Aorta (tissue), 5 donors: ENCODE results near the gene TOP3A. TPM values are rescaled to one million over a fixed set of nuclear protein-coding genes. Genes with fewer than 3 reads are reported as not detected.

ENCODE experiments used
- ATAC-seq: fragments of 200-7000 bp; cut with Tn5 transposase; one replicate; pipeline ENCODE4 v1.9.1; 2022; ENCODE audit warnings: moderate library complexity; ENCODE audit not compliant: low FRiP score
- DNase-seq, 2 donors: peaks; one replicate each; pipeline ENCODE4 v3.0.0-alpha.2; 2020
- H3K27ac ChIP-seq, 2 donors: one replicate each; pipeline ENCODE4 v1.5.1; 2013; ENCODE audit warnings: low read length in 2 of 2, mild to moderate bottlenecking in 2 of 2, moderate library complexity in 2 of 2, control low read depth in 1 of 2, inconsistent platforms in 1 of 2, low read depth in 1 of 2
- H3K27me3 ChIP-seq, 2 donors: one replicate each; pipeline ENCODE4 v1.6.1; 2013; ENCODE audit warnings: control low read depth in 1 of 2, low read length in 1 of 2, mild to moderate bottlenecking in 1 of 2, moderate library complexity in 1 of 2; ENCODE audit not compliant: insufficient read depth in 2 of 2, control insufficient read depth in 1 of 2
- H3K36me3 ChIP-seq, 2 donors: one replicate each; pipeline ENCODE4 v1.6.1; 2013; ENCODE audit warnings: control low read depth in 1 of 2, low read length in 1 of 2, mild to moderate bottlenecking in 1 of 2; ENCODE audit not compliant: insufficient read depth in 2 of 2, control insufficient read depth in 1 of 2
- H3K4me1 ChIP-seq, 2 donors: one replicate each; pipeline ENCODE4 v1.6.1; 2013; ENCODE audit warnings: low read length in 2 of 2, control low read depth in 1 of 2, mild to moderate bottlenecking in 1 of 2, moderate library complexity in 1 of 2; ENCODE audit not compliant: insufficient read depth in 2 of 2, control insufficient read depth in 1 of 2
- H3K4me3 ChIP-seq, 2 donors: one replicate each; pipeline ENCODE4 v1.5.1; 2013; ENCODE audit warnings: low read length in 2 of 2, control low read depth in 1 of 2, mild to moderate bottlenecking in 1 of 2
- H3K9me3 ChIP-seq: one replicate; pipeline ENCODE4 v1.6.1; 2013; ENCODE audit warnings: mild to moderate bottlenecking, low read length; ENCODE audit not compliant: control insufficient read depth
- WGBS, 2 donors: extraction: QIAGEN DNeasy Blood & Tissue Kit; methylation state at CpG; one replicate each; pipeline ENCODE4 v1.1.7; 2013; 5-methylcytosine and 5-hydroxymethylcytosine counted together
- intact Hi-C, 2 donors: fragments of 100-400 bp; cut with DNase I; formaldehyde crosslinking; loops; one replicate each; pipeline versions ENCODE4 v1.14.2 to v1.15.0; 2022
- long read RNA-seq, 2 donors: library from polyadenylated mRNA; unstranded; transcript quantifications; one replicate each; pipeline ENCODE4 v2.0.0, GENCODE V29; 2020 to 2021
- polyA plus RNA-seq, 2 donors: library from polyadenylated mRNA; stranded (reverse); fragments of 200-250 nt; gene quantifications; one replicate each; pipeline ENCODE4 v1.2.3, GENCODE V29; 2013
- total RNA-seq, 2 donors: library from RNA; stranded (reverse); fragmentation: NEBNext Ultra II Directional; extraction: Animal tissue kit (Norgen Biotek cat#: 25700); gene quantifications; one replicate each; pipeline ENCODE4 v1.2.1, GENCODE V29; 2021
- donor health status: healthy with polysubstance abuse.
- donor health status: Bipolar disorder and iron deficiency.
- donor health status: DM: no; HTN: no; CAD: no.
- donor health status: DM: no; HTN: no; CAD: no.
- donor health status: DM: yes; HTN: yes; CAD: no.

The TOP3A gene
- 10 to 100 TPM; 27.8 to 37.8 TPM for total RNA-seq
- 10 to 100 TPM in 1 of 2 donors, 1 to 10 TPM in 1; 2.9 to 20.8 TPM for polyA plus RNA-seq
- long read RNA-seq, donor 1, full-length matches to known transcripts = 4 of 23 reads
- long read RNA-seq, donor 1, partial matches to known transcripts = 15 of 23 reads
- long read RNA-seq, donor 1, other reads (novel, unspliced or antisense) = 4 of 23 reads
- long read RNA-seq, donor 2, full-length matches to known transcripts = 2 of 14 reads
- long read RNA-seq, donor 2, partial matches to known transcripts = 7 of 14 reads
- long read RNA-seq, donor 2, other reads (novel, unspliced or antisense) = 5 of 14 reads

- Histone ChIP-seq H3K9me3 (no peaks in the 10 kb centered on the region), H3K36me3 (no peaks in the 10 kb centered on the region), H3K27ac (peak within 1 kb of the TSS; percentile 12 to 71), H3K4me1 (no peaks in the 10 kb centered on the region), H3K27me3 (no peaks in the 10 kb centered on the region), H3K4me3 (peak within 1 kb of the TSS; percentile 51 to 72)
- ATAC-seq = peak; percentile 99
- DNase-seq = peak; percentile 99
- 0 to 1% methylated on average over 75 to 78 of the region's 78 CpGs for WGBS, 2 donors
- intact Hi-C loops = loop anchor here (2.0 to 5.0 kb wide), 2 partner anchors 54 to 58 kb away; partner anchors contain the start of genes FLII (in 1 of the 2) and MIEF2 (in 1 of the 2)
Measured at GRCh38 chr17:18314731-18315561, at the start of gene TOP3A, which contains the start of gene SMCR8. TSS of gene TOP3A (minus strand) at chr17:18314994. CDS start at chr17:18314778, 216 bp downstream. TSS of gene SMCR8 (plus strand) at chr17:18315293. CDS start at chr17:18315790, 497 bp downstream.

- DNase-seq (no peak), ATAC-seq (no peak)
- Histone ChIP-seq H3K27me3 (no peaks in the 10 kb centered on the region), H3K27ac (no peak overlapping the region), H3K9me3 (no peaks in the 10 kb centered on the region), H3K4me1 (no peaks in the 10 kb centered on the region), H3K36me3 (no peaks in the 10 kb centered on the region), H3K4me3 (no peak overlapping the region)
- intact Hi-C loops = no loop called here
- WGBS, 2 donors = 88 to 92% methylated on average over 6 of the region's 6 CpGs
Measured at GRCh38 chr17:18364166-18364565, 49.4 kb upstream of the TOP3A start.

GRCh38 chr17:18363101-18364049 is 48.6 kb upstream of the TOP3A start, which contains the start of gene SHMT1:
TSS of gene SHMT1 (minus strand) at chr17:18363550. CDS start at chr17:18355981, 7,569 bp downstream.
- ATAC-seq (peak; percentile 100), DNase-seq (peak; percentile 95 to 97)
- H3K4me3 ChIP-seq = peak within 1 kb of the TSS; percentile 43 to 70
- H3K4me1 ChIP-seq = no peaks in the 10 kb centered on the region
- intact Hi-C loops = no loop called here
- no peaks in the 10 kb centered on the region for H3K27me3 ChIP-seq
- peak within 1 kb of the TSS in 1 of 2 donors; percentile 41 for H3K27ac ChIP-seq
- no peaks in the 10 kb centered on the region for H3K36me3 ChIP-seq
- 0 to 1% methylated on average over 59 to 76 of the region's 76 CpGs for WGBS, 2 donors
- no peaks in the 10 kb centered on the region for H3K9me3 ChIP-seq

GRCh38 chr17:18362698-18363100 is 47.9 kb upstream of the TOP3A start:
- Histone ChIP-seq H3K36me3 (no peaks in the 10 kb centered on the region), H3K4me1 (no peaks in the 10 kb centered on the region), H3K27ac (peak overlapping the region in 1 of 2 donors; percentile 6), H3K9me3 (no peaks in the 10 kb centered on the region), H3K27me3 (no peaks in the 10 kb centered on the region), H3K4me3 (peak overlapping the region; percentile 43 to 70)
- 10 to 11% methylated on average over 14 of the region's 14 CpGs for WGBS, 2 donors
- ATAC-seq = peak; percentile 2
- DNase-seq = peak in 1 of 2 donors; percentile 78
- intact Hi-C loops = no loop called here

GRCh38 chr17:18361837-18362697 is 47.3 kb upstream of the TOP3A start:
- 73 to 76% methylated on average over 15 of the region's 15 CpGs for WGBS, 2 donors
- ATAC-seq (no peak), DNase-seq (no peak)
- intact Hi-C loops = no loop called here
- no peaks in the 10 kb centered on the region for H3K27me3 ChIP-seq
- no peaks in the 10 kb centered on the region for H3K9me3 ChIP-seq
- peak overlapping the region in 1 of 2 donors; percentile 6 for H3K27ac ChIP-seq
- no peaks in the 10 kb centered on the region for H3K4me1 ChIP-seq
- H3K4me3 ChIP-seq = no peak overlapping the region
- H3K36me3 ChIP-seq = no peaks in the 10 kb centered on the region

GRCh38 chr17:18360518-18360917 is 45.7 kb upstream of the TOP3A start:
- H3K27ac ChIP-seq = no peak overlapping the region
- ATAC-seq = no peak
- WGBS, 2 donors = 92 to 93% methylated on average over 8 of the region's 8 CpGs

GRCh38 chr17:18356624-18357023 is 41.8 kb upstream of the TOP3A start:
- Histone ChIP-seq H3K9me3 (no peaks in the 10 kb centered on the region), H3K4me3 (no peak overlapping the region), H3K27ac (no peak overlapping the region), H3K36me3 (no peaks in the 10 kb centered on the region), H3K27me3 (no peaks in the 10 kb centered on the region), H3K4me1 (no peaks in the 10 kb centered on the region)
- intact Hi-C loops = no loop called here
- ATAC-seq = peak; percentile 59
- DNase-seq = peak in 1 of 2 donors; percentile 59
- 92 to 93% methylated on average over 10 of the region's 10 CpGs for WGBS, 2 donors

More at GRCh38 chr17:18360518-18360917, 45.7 kb upstream of the TOP3A start:
- H3K9me3 ChIP-seq = no peaks in the 10 kb centered on the region
- no peak overlapping the region for H3K4me3 ChIP-seq
- H3K4me1 ChIP-seq = no peaks in the 10 kb centered on the region
- H3K36me3 ChIP-seq = no peaks in the 10 kb centered on the region
- DNase-seq = no peak
- no peaks in the 10 kb centered on the region for H3K27me3 ChIP-seq
- intact Hi-C loops = no loop called here
